NCI-H1694 treated with DMSO at 0.1 percent for 48 hours (cell line): ENCODE measurements around the gene RTN4RL1.
"Not testable (repeated sequence)": the region's sequence is repeated elsewhere in the genome, so short reads cannot be mapped to it uniquely, and the experiment has no call there.

Experiments used
- DNase-seq: peaks from one replicate; lab custom pipeline; 2025; lab: John Stamatoyannopoulos, UW

Gene RTN4RL1

GRCh38 chr17:1896243-1897104 is 128.7 kb downstream of the RTN4RL1 start:
- DNase-seq = no peak

DNA sequence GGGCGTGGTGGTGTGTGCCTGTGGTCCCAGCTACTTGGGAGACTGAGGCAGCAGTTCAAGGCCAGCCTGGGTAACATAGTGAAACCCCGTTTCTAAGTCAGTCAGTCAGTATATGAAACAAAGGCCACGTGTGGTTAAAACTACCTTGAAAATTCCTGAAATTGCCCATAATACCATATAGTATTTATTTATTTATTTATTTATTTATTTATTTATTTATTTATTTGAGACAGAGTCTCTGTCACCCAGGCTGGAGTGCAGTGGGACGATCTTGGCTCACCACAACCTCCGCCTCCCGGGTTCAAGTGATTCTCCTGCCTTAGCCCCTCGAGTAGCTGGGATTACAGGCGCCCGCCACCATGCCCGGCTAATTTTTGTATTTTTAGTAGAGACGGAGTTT is 129.7 kb downstream of the RTN4RL1 start:
- DNase-seq = not testable (repeated sequence)

- DNase-seq = no peak
Measured at GRCh38 chr17:1894753-1895339, 130.3 kb downstream of the RTN4RL1 start.

DNA sequence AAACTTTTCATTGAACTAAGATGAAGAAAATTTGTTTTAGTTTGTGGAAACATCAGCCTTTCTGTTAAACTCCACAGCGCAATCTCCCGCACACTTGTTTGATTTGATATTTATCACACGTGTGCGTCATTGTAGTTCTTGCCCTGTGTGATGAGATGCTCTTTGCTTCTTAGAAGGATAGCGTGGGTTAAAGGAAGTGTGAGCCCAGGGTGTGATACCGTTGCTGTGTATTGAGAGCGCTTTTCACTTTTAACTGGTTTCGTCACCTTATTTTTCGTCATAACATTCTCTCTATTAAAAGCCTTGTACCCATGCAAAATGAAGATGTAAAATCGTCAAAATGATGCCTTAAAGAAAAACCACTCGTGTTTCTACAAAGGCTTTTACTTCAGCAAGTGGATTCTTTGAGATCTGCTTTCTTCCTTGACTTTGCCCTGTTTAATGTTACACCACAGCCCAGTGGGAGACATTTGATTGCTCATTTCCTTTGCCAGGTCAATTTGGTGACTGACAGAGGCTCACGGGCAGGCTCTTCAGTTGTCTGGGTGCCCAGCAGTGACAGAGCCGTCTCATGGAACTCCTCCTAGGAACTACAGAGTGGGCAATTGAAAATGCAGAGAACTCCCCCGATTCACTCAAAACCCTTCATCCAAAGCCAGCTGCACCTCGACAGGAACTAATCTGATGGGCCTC is 134.2 kb downstream of the RTN4RL1 start:
- DNase-seq = no peak

DNA sequence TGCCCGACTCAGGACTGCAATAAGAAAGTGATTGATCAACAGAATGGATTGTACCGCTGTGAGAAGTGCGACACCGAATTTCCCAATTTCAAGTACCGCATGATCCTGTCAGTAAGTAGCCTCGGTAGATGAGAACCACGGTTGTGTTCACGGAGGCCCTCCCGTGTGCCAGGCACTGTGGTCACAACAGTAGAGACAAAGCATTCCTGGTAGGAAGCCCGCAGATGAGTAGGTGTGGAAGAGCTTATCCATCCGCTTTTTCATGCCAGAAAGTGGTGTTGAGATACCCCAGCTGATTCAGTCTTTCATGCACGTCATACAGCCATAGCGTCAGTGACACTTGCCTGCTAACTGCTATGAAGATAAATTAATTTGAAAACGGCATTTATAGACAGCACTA is 136.4 kb downstream of the RTN4RL1 start:
- DNase-seq = no peak
